ENCODE results near the gene ERMARD.

GRCh38 chr6:169812257-169812644 lies 60.8 kb downstream of the ERMARD start:
- TF ChIP-seq, protein P1, sequence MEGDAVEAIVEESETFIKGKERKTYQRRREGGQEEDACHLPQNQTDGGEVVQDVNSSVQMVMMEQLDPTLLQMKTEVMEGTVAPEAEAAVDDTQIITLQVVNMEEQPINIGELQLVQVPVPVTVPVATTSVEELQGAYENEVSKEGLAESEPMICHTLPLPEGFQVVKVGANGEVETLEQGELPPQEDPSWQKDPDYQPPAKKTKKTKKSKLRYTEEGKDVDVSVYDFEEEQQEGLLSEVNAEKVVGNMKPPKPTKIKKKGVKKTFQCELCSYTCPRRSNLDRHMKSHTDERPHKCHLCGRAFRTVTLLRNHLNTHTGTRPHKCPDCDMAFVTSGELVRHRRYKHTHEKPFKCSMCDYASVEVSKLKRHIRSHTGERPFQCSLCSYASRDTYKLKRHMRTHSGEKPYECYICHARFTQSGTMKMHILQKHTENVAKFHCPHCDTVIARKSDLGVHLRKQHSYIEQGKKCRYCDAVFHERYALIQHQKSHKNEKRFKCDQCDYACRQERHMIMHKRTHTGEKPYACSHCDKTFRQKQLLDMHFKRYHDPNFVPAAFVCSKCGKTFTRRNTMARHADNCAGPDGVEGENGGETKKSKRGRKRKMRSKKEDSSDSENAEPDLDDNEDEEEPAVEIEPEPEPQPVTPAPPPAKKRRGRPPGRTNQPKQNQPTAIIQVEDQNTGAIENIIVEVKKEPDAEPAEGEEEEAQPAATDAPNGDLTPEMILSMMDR (conservative IDR thresholded peaks at IDR 0.05; ENCODE audit: low read length), result no peak
- TF ChIP-seq EZH2phosphoT487 (IDR thresholded peaks at IDR 0.05; ENCODE audit: borderline replicate concordance, low read depth, low read length), result no peak
